ENCODE measurements around the gene FES. TPM values are rescaled to one million over a fixed set of nuclear protein-coding genes. Genes with fewer than 3 reads are reported as not detected.
"Not testable (repeated sequence)": the region's sequence is repeated elsewhere in the genome, so short reads cannot be mapped to it uniquely, and the experiment has no call there.

The FES gene
- total RNA-seq, 1 donor from 2014 or later, result 48.0 TPM

DNA sequence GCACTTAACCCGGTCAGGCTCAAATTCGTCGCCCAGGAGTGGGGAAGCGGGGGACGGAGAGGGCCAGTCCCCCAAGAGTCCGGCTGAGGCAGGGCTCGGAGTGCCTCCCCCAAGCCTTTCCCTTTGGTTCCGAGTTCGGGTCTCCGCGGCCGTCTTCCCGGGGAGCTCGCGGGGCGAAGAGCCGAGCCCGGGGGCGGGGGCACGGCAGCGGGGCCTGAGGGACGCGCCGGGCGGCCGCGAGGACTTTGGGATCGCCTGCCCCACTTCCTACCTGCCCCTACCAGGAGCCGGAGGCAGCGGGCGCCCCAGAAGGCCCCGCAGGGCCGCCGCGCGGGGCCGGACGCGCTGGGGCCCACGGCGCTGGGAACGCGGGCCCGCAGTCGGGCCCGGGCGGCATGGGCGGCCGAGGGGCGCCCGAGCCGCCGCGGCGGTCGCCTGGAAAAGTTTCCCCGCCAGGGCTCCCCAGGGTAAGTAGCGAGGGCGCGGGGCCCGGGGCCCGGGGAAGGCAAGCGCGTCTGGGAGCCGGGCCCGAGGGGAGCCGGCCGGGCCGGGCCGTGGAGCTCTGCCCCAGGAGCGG, 13.1 kb upstream of the FES start:
- Histone ChIP-seq H3K4me3 (peak overlapping the region; percentile 85), H3K27ac (peak overlapping the region; percentile 96), H3K27me3 (no peaks in the 10 kb centered on the region), H3K4me1 (peaks cover 57% of the 10 kb centered on the region), H3K36me3 (peaks cover 8% of the 10 kb centered on the region), H3K9me3 (no peaks in the 10 kb centered on the region)
- intact Hi-C loops (cut with DNase I), result loop anchor here (10.0 kb wide), 1 partner anchor 156 kb away; the partner anchor contains the start of gene BLM
- TF ChIP-seq, protein P1, sequence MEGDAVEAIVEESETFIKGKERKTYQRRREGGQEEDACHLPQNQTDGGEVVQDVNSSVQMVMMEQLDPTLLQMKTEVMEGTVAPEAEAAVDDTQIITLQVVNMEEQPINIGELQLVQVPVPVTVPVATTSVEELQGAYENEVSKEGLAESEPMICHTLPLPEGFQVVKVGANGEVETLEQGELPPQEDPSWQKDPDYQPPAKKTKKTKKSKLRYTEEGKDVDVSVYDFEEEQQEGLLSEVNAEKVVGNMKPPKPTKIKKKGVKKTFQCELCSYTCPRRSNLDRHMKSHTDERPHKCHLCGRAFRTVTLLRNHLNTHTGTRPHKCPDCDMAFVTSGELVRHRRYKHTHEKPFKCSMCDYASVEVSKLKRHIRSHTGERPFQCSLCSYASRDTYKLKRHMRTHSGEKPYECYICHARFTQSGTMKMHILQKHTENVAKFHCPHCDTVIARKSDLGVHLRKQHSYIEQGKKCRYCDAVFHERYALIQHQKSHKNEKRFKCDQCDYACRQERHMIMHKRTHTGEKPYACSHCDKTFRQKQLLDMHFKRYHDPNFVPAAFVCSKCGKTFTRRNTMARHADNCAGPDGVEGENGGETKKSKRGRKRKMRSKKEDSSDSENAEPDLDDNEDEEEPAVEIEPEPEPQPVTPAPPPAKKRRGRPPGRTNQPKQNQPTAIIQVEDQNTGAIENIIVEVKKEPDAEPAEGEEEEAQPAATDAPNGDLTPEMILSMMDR (IDR thresholded peaks at IDR 0.05), result no peak
- ATAC-seq, result peak; percentile 5
- peak; percentile 81 for DNase-seq

DNA sequence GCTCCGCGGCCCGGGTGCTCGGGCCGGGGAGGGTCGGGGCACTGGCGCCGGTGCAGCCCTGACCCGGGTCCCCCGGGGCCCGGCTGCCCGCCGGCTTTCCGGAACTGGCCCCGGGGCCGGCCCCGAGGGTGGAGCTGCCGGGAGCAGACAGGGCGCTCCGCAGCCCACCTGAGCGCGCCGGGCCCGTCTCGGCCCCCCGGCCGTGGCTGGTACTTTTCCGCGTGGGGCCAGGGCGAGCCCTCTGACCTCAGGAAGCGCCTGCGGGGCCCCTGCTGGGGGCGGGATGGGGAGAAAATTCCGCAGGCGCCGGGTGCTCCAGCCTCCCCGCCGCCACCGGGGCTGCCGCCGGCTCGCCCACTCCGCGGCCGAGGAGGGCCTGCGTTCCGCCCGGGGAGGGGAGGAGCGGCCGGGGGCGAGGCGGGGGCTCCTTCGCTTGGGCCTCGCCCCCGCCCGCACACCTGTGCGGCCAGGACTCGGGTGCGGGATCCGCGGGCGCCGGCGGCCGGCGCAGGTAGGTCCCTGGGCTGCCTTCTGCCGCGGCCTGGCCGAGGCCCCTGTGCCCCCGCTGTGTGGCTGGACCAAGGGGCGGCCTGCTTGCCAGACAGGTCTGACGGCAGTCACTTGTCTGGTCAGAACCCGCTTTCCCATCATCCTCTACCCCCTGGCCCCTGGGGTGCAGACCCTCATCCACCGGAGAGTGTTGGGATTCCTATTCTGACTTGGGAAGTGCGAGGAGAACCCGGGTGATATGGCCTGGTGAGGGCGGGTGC, 12.4 kb upstream of the FES start:
- H3K9me3 ChIP-seq, result no peaks in the 10 kb centered on the region
- TF ChIP-seq, protein P1 (IDR thresholded peaks at IDR 0.05), result no peak
- H3K27me3 ChIP-seq, result no peaks in the 10 kb centered on the region
- intact Hi-C loops (cut with DNase I), result loop anchor here (10.0 kb wide), 1 partner anchor 157 kb away; the partner anchor contains the start of gene BLM
- peak overlapping the region; percentile 96 for H3K27ac ChIP-seq
- H3K36me3 ChIP-seq, result peaks cover 15% of the 10 kb centered on the region
- no peak for DNase-seq
- H3K4me3 ChIP-seq, result peak overlapping the region; percentile 85
- ATAC-seq, result peak; percentile 12
- peaks cover 57% of the 10 kb centered on the region for H3K4me1 ChIP-seq

- peak overlapping the region; percentile 85 for H3K4me3 ChIP-seq
- H3K27me3 ChIP-seq, result no peaks in the 10 kb centered on the region
- DNase-seq, result no peak
- peak overlapping the region; percentile 96 for H3K27ac ChIP-seq
- peaks cover 53% of the 10 kb centered on the region for H3K4me1 ChIP-seq
- intact Hi-C loops (cut with DNase I), result loop anchor here (10.0 kb wide), 1 partner anchor 158 kb away; the partner anchor contains the start of gene BLM
- TF ChIP-seq, protein P1 (IDR thresholded peaks at IDR 0.05), result no peak
- peaks cover 22% of the 10 kb centered on the region for H3K36me3 ChIP-seq
- ATAC-seq, result peak; percentile 0
- H3K9me3 ChIP-seq, result no peaks in the 10 kb centered on the region
Observed at GRCh38 chr15:90872486-90873184, 11.7 kb upstream of the FES start.

- peak overlapping the region; percentile 85 for H3K4me3 ChIP-seq
- ATAC-seq (no peak), DNase-seq (no peak)
- peak overlapping the region; percentile 45 for H3K27ac ChIP-seq
- H3K4me1 ChIP-seq, result peaks cover 48% of the 10 kb centered on the region
- no peaks in the 10 kb centered on the region for H3K9me3 ChIP-seq
- intact Hi-C loops (cut with DNase I), result loop anchor here (10.0 kb wide), 1 partner anchor 159 kb away; the partner anchor contains the start of gene BLM
- TF ChIP-seq, protein P1 (IDR thresholded peaks at IDR 0.05), result no peak
- peaks cover 31% of the 10 kb centered on the region for H3K36me3 ChIP-seq
- no peaks in the 10 kb centered on the region for H3K27me3 ChIP-seq
Observed at GRCh38 chr15:90873488-90873997, 10.8 kb upstream of the FES start.

DNA sequence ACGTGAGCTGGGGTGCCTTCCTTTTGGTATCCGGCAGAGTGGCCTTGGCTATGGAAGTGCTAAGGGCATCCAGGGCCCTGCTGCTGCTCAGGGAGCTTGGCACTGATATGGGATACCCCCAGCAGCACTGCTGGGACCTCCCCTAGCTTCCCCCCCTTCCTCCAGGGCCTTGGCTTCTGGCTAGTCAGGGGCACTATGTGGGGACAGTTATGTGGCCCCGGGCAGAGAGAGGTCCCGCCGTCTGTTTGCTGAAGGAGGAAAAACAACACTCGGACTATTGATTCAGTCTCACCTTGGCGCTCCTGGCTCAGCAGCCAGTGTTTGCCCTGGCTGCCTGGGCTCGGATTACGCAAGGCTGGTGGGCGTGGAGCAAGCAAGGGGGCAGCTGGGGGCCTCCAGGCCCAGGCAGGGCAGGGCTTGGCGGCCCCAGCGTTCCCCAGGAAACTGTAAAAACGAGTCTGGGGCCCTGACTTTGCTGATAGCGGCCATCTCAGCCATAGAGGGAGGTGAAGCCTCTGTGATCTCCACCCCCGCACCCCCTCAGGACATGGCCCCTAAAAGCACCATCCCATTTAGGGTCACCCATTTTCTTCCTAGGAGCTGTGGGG, 10.2 kb upstream of the FES start:
- DNase-seq (peak; percentile 92), ATAC-seq (peak; percentile 52)
- H3K36me3 ChIP-seq, result peaks cover 37% of the 10 kb centered on the region
- intact Hi-C loops (cut with DNase I), result loop anchor here (10.0 kb wide), 1 partner anchor 159 kb away; the partner anchor contains the start of gene BLM
- H3K27me3 ChIP-seq, result no peaks in the 10 kb centered on the region
- H3K27ac ChIP-seq, result peak overlapping the region; percentile 45
- TF ChIP-seq, protein P1 (IDR thresholded peaks at IDR 0.05), result no peak
- peak overlapping the region; percentile 85 for H3K4me3 ChIP-seq
- peaks cover 42% of the 10 kb centered on the region for H3K4me1 ChIP-seq
- H3K9me3 ChIP-seq, result no peaks in the 10 kb centered on the region

- intact Hi-C loops (cut with DNase I), result loop anchor here (10.0 kb wide), 1 partner anchor 160 kb away; the partner anchor contains the start of gene BLM
- DNase-seq, H3K4me3 ChIP-seq, H3K27me3 ChIP-seq, H3K9me3 ChIP-seq, H3K27ac ChIP-seq, ATAC-seq: not testable (repeated sequence)
- peaks cover 34% of the 10 kb centered on the region for H3K4me1 ChIP-seq
- H3K36me3 ChIP-seq, result peaks cover 46% of the 10 kb centered on the region
Observed at GRCh38 chr15:90874986-90875385, 9.3 kb upstream of the FES start.
